ENCODE data around the gene ATP8A1. TPM values are rescaled to one million over a fixed set of nuclear protein-coding genes. Genes with fewer than 3 reads are reported as not detected.

The ATP8A1 gene
- polyA plus RNA-seq, 1 experiment = 0.20 TPM

- POLR2A ChIA-PET = no interaction called here
- DNase-seq (ENCODE audit: low read depth, low spot score) = no peak
Measured at GRCh38 chr4:42609051-42609450, 47.9 kb downstream of the ATP8A1 start.

GRCh38 chr4:42608551-42608950 is 48.4 kb downstream of the ATP8A1 start:
- no peak for DNase-seq (ENCODE audit: low read depth, low spot score)
- no peak overlapping the region for H3K4me3 ChIP-seq (ENCODE audit: low read depth, low read length)
- no peak overlapping the region for H3K27ac ChIP-seq (ENCODE audit: low read depth, low read length)
- no peaks in the 10 kb centered on the region for H3K27me3 ChIP-seq (ENCODE audit: control insufficient read depth, insufficient read depth, low read length)
- CTCF ChIA-PET = no interaction called here
- TF ChIP-seq CTCF (IDR thresholded peaks at IDR 0.05; ENCODE audit: low read depth, low read length) = no peak
- H3K9me3 ChIP-seq (ENCODE audit: control insufficient read depth, insufficient read depth, low read length) = no peaks in the 10 kb centered on the region
- POLR2A ChIA-PET = no interaction called here

More at GRCh38 chr4:42609051-42609450, 47.9 kb downstream of the ATP8A1 start:
- no peak for TF ChIP-seq CTCF (IDR thresholded peaks at IDR 0.05; ENCODE audit: low read depth, low read length)
- Histone ChIP-seq H3K27ac (ENCODE audit: low read depth, low read length) (no peak overlapping the region), H3K27me3 (ENCODE audit: control insufficient read depth, insufficient read depth, low read length) (no peaks in the 10 kb centered on the region), H3K9me3 (ENCODE audit: control insufficient read depth, insufficient read depth, low read length) (no peaks in the 10 kb centered on the region), H3K4me3 (ENCODE audit: low read depth, low read length) (no peak overlapping the region)
- CTCF ChIA-PET = no interaction called here

- Histone ChIP-seq H3K27me3 (ENCODE audit: control insufficient read depth, insufficient read depth, low read length) (no peaks in the 10 kb centered on the region), H3K4me3 (ENCODE audit: low read depth, low read length) (no peak overlapping the region), H3K9me3 (ENCODE audit: control insufficient read depth, insufficient read depth, low read length) (no peaks in the 10 kb centered on the region), H3K27ac (ENCODE audit: low read depth, low read length) (no peak overlapping the region)
- ChIA-PET POLR2A (no interaction called here), CTCF (no interaction called here)
- no peak for TF ChIP-seq CTCF (IDR thresholded peaks at IDR 0.05; ENCODE audit: low read depth, low read length)
- DNase-seq (ENCODE audit: low read depth, low spot score) = no peak
Measured at GRCh38 chr4:42607011-42607726, 49.7 kb downstream of the ATP8A1 start.

- POLR2A ChIA-PET = no interaction called here
- DNase-seq (ENCODE audit: low read depth, low spot score) = no peak
- TF ChIP-seq CTCF (IDR thresholded peaks at IDR 0.05; ENCODE audit: low read depth, low read length) = no peak
- Histone ChIP-seq H3K27me3 (ENCODE audit: control insufficient read depth, insufficient read depth, low read length) (no peaks in the 10 kb centered on the region), H3K27ac (ENCODE audit: low read depth, low read length) (no peak overlapping the region), H3K9me3 (ENCODE audit: control insufficient read depth, insufficient read depth, low read length) (no peaks in the 10 kb centered on the region), H3K4me3 (ENCODE audit: low read depth, low read length) (no peak overlapping the region)
- CTCF ChIA-PET = no interaction called here
Measured at GRCh38 chr4:42605264-42605663, 51.6 kb downstream of the ATP8A1 start.

- no peak for TF ChIP-seq CTCF (IDR thresholded peaks at IDR 0.05; ENCODE audit: low read depth, low read length)
- no peaks in the 10 kb centered on the region for H3K27me3 ChIP-seq (ENCODE audit: control insufficient read depth, insufficient read depth, low read length)
- DNase-seq (ENCODE audit: low read depth, low spot score) = no peak
- no peak overlapping the region for H3K27ac ChIP-seq (ENCODE audit: low read depth, low read length)
- H3K4me3 ChIP-seq (ENCODE audit: low read depth, low read length) = no peak overlapping the region
- no peaks in the 10 kb centered on the region for H3K9me3 ChIP-seq (ENCODE audit: control insufficient read depth, insufficient read depth, low read length)
- CTCF ChIA-PET = no interaction called here
- POLR2A ChIA-PET = no interaction called here
Measured at GRCh38 chr4:42603862-42604261, 53.0 kb downstream of the ATP8A1 start.

Measured in AG04450 (cell line).